HG02852 (cell line): Measurements from ENCODE around the gene MAB21L4.

Experiments used
- ATAC-seq: cut with Tn5 transposase; IDR thresholded peaks from one replicate; pipeline ENCODE4 v1.9.1; 2021; ENCODE audit warnings: mild to moderate bottlenecking, moderate library complexity; ENCODE audit not compliant: unreplicated experiment

MAB21L4 gene

DNA sequence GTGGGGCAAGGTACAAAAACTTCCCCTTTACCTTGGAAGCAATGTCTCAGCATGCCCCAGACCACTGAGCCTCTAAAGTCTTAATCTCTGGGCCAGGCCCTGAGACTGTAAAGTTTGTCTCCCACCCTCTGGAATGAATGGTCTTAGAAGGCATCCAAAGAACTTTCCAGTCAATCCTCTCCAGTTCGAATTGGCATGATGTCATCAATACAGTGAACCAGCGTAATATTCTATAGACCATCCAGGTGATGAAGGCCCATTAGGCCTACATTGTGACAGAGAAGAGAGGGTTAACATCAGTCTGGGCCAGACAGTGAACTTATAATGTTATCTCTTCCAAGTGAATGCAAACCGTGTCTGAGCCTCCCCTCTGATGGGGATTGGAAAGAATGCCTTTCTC, 11.2 kb downstream of the MAB21L4 start:
- no peak for ATAC-seq

DNA sequence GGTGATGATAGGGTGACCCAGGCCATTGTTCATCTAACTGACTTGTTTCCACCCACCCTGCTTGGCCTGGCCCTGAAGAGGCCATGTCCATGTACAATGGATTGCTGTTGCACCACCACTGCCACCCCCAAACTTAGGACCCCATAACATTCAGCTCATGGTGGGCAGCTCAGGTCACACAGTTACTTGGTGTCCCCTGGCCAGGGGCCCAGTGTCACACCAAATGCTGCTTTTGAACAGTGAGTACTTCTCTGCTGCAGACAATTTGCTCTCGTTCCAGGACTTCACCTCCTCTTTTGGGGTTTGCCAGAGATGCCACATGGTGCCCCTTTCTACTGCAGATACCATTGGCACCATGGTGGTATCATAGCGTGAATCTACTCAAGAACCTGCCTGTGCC, 11.7 kb downstream of the MAB21L4 start:
- ATAC-seq = no peak

DNA sequence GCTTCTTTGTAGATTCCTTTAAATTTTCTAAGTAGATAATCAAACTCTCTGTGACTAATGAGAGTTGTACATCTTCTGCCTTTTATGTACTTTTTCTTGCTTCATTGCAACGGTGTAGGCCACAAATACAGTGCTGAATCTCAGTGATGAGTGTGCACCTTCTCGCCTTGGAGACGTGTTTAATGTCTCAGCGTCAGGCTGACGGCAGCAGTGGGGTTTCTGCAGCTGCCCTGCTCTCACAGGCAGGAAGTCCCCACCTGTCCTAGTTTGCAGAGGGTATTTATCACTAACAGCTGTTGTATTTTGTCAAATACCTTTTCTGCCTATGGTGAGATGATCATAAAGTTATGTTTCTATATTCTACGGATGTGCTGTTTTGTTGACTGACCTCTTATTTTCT, 14.0 kb downstream of the MAB21L4 start:
- no peak for ATAC-seq

DNA sequence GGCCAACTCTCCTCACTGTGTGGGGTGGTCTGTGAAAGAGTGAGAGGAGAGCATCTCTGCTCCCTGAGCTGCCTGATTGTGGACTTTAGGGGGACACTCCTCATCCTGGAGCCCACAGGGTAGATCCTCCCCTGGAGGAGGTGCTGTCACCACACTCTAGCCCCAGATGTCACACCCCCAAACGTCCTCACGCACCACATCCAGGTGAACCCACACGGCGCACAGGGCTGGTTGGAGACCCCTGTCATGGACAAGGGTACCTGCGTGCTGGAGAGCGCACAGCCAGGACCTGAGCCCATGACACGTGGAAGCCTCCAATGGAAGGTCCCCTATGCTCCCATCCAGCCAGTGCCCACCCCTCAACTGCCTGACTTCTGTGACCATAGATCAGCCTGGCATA, 16.9 kb downstream of the MAB21L4 start:
- no peak for ATAC-seq

DNA sequence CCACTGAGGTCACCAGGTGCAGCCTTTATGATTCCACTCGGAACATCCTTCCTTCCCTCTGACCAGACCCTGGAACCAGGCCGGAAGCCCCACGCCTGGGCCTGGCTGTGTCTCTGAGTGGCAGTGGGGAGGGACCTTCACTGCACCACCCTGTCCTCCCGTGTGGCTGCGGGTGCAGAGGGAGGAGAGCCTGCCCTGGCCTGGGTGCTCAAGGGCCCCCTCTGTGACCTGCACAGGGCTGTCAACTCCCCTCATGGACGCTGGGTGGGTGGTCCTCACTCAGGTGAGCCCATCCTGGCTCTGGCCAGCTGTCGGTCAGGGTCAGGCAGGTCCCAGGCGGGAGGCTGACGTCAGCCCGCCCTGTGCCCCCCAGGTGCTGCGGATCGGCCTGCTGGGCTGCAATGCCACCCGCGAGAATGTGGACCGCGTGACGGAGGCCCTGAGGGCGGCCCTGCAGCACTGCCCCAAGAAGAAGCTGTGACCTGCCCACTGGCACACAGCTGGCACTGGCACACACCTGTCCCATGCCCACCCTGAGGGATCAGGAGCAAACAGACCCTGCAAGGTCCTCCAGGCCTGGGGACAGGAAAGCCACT, 17.5 kb downstream of the MAB21L4 start:
- no peak for ATAC-seq

DNA sequence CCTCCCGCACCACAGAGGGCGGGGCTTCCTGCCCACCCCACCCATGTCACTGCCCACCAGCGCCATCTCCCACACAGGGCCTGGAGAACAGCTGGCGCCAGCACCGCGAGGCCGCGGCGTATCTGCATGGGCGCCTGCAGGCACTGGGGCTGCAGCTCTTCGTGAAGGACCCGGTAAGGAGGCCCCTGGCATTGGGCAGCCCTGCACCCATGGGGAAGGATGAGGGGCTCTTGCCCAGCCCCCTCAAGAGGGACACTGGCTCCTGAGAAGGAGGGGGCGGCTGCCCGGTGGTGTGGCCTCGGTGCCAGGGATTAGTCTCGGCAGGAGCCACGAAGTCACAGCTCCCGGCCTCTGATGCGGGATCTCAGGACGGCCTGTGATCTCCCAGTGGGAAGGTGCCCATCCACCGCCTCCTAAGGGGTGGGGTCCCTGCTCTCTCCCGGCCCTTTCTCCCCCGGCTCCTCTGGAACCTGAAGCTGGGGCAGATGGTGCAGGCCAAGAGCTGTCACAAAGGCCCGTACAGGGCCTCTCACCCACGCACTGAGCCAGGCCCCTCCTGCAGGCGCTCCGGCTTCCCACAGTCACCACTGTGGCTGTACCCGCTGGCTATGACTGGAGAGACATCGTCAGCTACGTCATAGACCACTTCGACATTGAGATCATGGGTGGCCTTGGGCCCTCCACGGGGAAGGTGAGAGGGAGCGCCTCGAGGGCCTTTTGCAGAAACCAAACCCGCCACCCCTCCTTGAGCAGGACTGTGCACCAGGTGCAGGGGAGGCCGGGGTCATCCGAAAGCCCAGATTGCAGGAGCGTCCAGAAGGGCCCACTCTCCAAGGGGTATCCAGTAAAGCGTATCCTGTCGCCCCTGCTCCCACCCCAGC, 18.3 kb downstream of the MAB21L4 start:
- no peak for ATAC-seq

DNA sequence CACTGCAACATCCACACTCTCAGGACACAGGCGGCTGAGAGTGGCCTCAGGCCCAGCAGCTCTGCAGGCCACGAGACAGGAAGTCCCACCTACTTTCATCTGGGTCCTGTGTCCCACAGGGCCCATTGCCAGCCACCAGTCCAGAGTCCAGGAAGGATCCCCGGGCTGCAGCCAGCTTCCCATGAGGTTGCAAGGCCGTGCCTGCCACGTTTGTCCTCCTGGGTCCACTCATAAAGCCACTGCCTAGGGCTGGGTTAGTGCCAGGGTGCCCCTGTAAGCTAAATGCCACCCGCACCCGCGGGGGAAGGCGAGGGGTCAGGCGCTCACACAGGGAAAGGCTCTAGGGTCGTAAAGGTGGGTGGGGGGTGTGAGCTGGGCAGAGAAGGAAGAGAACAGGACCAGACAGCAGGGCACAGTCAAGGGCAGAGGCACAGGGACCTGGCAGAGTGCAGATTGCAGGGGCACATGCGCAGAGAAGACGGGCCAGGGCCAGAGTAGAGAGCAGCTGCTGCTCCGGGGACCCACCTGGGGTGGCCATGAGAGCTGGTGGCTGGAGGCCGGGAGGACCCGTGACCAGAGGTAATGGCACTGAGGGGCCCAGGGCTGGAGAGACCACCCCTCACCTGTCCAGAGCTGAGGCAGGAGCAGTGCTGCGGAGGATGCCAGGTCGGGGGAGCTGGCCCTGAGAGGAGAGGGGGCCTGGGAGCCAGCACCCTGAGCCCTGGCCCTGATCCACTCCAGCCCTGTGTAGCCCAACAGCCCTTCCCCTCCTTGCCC, 19.3 kb downstream of the MAB21L4 start:
- ATAC-seq = no peak

DNA sequence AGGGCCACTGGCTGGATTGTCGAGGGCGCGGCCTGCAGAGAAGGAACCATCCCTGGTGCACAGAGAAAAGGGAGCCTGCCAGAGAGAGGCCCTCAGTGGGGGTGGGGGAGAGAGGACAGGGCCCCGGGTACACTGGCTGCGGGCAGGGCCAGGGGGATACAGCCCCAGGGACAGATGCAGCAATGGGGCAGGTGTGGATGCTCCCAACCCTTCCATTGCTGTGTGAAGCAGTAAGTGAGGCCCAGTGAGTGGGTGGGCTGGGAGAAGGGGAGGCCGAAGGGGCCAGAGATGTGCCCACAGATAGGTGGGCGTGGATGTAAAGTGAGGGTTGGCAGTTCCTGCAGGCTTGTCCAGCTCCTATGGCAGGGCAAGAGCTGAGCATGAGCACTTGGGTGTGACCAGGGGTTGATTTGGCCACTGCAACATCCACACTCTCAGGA, 19.9 kb downstream of the MAB21L4 start:
- ATAC-seq = no peak

DNA sequence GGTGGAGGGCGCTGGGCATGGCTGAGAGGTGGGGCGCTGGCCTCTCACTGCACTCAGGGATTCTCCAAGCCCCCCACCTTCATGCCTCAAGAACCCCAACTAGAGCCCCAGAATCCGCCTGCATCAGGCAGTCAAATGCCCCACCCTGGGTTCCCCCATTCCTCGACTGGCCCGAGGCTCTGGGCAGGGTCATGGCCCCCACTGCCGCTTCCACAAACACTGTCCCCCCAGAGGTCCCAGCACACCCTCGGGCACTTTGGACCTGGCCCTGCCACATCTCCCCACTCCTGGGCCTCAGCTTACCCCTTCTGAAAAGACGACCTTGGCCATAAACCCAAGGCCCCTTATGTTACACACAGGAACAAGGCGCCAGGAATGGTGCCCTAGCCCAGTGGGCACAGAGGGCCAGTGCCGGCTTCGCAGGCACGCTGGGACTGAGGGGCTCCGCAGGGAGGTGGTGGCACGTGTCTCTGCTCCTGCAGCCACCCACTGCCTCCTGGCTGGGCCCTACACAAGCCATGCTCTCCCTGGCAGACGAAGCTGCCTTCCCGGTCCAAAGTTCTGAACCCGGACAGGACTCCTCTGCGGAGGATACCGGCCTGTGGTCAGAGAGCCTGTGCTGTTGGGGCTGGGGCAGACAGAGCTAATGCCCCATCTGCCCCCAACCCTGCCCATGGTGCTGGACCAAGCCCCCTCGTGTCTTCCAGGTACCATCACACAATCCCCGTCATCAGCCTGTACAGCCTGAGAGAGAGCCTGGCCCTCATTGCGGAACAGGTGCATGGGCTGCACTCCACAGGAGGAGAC, 20.5 kb downstream of the MAB21L4 start:
- no peak for ATAC-seq

DNA sequence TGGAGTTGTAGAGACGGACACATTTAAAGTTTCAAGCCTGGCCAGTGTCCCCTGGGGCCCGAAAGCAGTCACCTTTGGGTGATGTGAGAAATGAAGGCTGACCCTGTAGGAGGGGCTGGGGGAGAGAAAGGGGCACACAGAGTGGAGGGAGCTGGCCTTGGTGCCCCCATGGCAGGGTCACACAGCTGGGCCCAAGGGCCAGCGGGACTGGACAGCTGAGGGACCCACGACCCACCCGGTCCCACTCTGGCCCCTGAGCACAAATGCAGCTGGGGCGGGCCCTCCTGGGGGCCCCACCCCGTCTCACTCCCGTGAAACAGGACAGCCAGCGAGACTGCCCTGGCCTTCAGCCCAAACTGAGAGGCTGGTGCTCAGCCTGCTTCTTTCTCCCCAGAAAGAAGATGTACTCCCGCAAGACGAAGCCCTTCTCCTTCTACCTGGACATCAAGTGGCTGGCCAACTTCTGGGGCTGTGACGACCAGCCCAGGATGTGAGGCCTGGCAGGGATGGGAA, 21.2 kb downstream of the MAB21L4 start:
- no peak for ATAC-seq

DNA sequence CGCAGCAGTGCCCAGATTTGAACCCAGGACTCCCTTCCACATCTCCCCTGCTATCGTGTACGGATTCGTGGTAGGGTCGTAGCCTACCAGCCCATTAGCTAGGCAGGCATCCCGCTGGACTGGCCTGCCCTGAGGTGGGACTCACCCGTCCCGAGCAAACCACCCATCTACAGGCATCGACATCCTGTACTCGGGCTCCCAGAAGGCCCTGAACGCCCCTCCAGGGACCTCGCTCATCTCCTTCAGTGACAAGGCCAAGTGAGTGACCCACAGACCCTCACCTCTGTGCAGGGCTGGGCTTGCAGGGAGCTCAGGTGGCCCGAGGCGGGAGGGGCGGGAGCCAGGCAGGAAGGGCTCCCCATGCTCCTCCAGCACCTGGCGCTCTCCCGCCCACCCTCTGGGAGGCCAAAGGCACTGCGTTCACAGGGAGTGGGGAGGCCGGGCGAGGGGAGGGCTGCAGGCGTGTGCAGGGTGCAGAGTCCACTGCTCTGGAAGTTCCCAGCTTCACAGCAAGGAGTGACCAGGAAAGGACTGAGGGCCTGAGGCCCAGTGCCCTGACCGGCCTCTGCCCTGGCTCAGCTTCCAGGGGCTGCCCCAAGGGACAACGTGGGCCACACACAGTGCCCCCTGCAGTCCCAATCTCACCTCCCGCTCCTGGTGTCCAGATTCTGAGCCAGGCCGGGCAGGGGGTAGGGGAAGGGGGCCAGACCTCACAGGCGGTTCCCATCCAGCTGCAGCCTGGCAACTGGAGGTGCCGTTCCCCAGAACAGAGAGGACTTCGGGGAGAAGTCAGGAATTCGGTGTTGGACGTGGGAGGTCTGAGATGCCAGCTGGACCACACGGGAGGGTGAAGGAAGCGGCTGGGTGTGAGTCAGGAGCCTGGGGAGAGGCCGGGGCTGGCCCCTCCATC, 21.9 kb downstream of the MAB21L4 start:
- ATAC-seq = no peak

DNA sequence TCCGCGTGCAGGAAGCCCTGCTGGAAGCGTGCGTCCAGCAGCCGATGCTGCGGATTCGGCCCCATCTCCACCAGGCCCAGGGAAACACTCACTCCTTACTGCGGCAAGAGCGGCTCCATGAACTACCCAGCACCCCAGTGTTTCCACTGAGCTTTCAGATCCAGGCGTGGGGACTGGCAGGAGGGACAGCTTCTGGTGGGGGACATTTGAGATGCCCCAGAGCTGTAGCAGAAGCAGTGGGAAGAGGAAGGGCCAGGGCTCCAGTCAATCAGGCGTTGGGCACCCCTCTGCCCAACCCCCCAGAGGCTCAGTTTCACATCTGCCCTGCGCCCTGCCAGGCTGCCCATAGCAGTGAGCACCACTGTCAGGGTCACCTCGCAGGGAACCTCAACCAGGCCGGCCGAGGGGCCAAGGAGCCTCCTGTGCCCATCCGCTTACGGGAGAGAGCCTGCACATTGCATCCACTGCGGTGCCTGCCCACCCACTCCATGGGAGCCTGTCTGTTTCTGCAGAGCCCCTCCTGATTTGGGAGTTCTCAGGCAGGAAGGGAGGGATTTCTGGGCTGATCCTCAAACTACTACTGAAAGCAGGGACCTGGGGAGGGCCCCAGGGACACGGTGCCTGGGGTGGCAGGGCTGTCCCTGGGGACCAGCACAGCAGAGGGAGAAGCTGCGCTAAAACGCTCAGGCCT, 22.7 kb downstream of the MAB21L4 start:
- no peak for ATAC-seq

DNA sequence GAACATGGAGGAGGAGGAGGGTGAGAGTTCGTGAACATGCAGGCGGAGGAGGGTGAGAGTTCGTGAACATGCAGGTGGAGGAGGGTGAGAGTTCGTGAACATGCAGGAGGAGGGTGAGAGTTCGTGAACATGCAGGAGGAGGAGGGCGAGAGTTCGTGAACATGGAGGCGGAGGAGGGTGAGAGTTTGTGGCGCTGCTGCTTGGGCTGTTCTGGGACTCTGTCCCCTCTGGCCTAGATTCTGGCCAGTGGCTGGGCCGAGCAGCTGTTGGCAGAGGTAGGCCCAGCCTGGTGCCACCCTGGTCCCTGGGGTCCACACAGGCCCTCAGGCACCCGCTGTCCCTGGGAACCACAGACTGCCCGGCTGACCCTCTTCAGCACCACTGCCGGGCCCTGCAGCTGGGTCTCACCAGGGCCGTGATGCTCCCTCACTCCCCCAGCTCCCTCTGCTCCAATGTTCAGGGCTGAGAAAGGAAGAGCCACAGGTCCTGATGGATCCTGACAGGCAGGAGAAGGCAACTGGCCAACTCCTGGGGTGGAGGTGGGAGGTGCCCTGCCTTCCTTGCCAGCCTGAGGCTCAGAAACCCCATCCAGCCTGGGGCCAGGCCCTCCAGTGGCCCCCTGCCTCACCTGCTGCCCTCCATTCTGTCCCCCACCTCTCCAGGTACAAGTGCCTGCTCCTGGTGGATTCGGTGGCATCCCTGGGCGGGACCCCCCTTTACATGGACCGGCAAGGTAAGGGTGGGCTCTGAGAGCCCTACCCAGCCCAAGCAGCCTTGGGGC, 23.4 kb downstream of the MAB21L4 start:
- ATAC-seq = no peak

DNA sequence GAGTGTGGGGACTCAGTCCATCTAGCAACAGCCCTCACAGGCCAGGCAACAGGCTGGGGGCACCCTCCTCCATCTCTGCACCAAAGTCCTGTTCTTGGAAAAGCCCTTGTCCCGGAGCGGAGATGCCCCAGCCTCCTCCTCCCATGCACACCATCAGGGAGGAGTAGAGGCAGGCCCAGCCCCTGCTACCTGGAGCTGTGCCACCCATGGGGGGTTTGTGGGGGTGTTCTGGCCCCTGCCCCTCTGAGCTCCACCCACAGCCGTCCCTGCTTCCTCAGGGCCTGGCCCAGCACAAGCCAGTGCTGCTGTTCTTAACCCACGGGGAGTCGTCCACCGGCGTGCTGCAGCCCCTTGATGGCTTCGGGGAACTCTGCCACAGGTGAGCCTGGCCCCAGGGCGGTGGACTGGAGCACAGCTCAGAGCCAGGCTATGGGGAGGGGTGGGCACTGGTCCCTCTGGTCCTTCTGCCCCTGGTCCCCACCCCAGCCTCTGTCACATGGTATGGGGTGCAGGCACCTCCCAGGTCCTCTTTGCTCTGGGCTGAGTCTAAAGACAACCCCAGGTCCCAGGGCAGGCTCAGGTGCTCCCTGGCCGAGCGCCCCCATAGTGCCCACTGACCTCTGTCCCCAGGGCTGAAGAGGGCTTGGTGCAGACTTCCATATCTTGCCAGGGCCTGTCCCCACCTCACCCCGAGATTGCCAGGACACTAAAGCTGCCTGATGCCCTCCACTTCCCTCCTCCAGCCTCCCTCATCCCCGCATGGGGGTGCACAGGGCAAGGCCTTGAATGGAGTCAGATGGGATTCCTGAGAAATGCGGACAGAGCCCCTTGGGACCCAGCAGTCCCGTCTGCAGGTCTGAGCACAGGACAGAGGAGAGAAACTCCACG, 24.6 kb downstream of the MAB21L4 start:
- no peak for ATAC-seq

DNA sequence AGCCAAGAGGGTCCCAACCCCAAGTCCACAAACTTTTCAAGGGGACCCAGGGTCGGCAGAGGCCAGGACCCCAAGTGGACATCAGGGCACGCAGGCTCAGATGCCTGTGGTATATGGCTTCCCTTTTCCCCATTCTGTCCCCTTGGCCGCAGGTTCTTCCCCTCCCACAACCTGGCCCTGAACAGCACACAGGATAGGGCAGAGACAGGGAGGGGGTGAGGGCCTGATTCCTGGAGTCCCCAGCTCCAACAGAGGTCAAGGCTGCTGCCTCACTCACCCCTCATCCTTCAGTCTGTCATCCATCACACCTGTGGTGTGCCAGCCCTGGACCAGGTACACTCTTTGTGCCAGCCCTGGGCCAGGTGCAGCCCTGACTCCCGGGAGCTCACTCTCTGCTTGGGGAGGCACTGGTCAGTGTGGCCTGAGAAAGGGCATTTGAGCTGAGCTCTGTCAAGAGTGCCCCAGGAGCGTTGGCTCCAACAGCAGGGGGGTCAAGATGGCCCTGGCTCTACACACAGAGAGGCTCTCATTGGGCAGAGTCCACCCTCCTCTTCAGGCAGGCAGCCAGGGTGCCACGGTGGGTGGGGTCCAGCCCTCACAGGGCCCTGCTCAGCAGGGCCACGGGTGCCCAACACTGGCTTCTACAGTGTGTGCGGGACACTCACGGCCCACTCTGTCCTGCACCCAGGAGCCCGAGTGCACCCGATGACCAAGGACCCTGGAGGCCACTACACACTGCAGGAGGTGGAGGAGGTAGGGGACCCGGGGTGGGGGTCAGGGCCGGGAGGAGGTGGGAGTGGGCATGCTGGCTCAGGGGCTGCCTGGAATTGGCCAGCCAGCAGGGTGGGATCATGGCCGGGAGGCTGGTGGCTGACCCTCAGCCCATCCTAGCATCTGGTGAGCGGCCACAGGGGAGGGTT, 25.7 kb downstream of the MAB21L4 start:
- no peak for ATAC-seq
